SK-N-MC (cell line): Measurements from ENCODE around the gene TFCP2.

Experiments used
- EZH2 ChIP-seq: fragments of 200-600 bp; sonication (generic); IDR thresholded peaks from one replicate; pipeline ENCODE4 v1.6.1; 2017; ENCODE audit warnings: antibody characterized with exemption
- FOXP2 ChIP-seq: optimal IDR thresholded peaks from 2 replicates; pipeline ENCODE3; 2011; ENCODE audit warnings: mild to moderate bottlenecking, moderate library complexity; ENCODE audit not compliant: insufficient read depth; ENCODE audit errors: extremely low read length, control extremely low read depth
- POLR2AphosphoS5 ChIP-seq: IDR thresholded peaks from 2 replicates; pipeline ENCODE4 v1.6.1; 2012; ENCODE audit warnings: mild to moderate bottlenecking, low read depth, low read length, borderline replicate concordance

- no peak for TF ChIP-seq POLR2AphosphoS5
- TF ChIP-seq FOXP2: no peak
- no peak for TF ChIP-seq EZH2
These were observed 49.5 kb upstream of the TFCP2 start for GRCh38 chr12:51222461-51222860.
